Stimulated activated CD4-positive, alpha-beta T cell treated with anti-CD3 and anti-CD28 coated beads, Interleukin-4, amount 100 ng/mL, for 48 hours (primary cell): Measurements from ENCODE around the gene ABHD6.
"Not testable (repeated sequence)": the region's sequence is repeated elsewhere in the genome, so short reads cannot be mapped to it uniquely, and the experiment has no call there.

ENCODE experiments used
- DNase-seq, 2 donors: peaks; one replicate each; pipeline ENCODE4 v3.0.0-alpha.2; 2020; ENCODE audit warnings: low read depth in 2 of 2

The ABHD6 gene

GRCh38 chr3:58323529-58324390, 86.2 kb downstream of the ABHD6 start:
- no peak for DNase-seq

DNA sequence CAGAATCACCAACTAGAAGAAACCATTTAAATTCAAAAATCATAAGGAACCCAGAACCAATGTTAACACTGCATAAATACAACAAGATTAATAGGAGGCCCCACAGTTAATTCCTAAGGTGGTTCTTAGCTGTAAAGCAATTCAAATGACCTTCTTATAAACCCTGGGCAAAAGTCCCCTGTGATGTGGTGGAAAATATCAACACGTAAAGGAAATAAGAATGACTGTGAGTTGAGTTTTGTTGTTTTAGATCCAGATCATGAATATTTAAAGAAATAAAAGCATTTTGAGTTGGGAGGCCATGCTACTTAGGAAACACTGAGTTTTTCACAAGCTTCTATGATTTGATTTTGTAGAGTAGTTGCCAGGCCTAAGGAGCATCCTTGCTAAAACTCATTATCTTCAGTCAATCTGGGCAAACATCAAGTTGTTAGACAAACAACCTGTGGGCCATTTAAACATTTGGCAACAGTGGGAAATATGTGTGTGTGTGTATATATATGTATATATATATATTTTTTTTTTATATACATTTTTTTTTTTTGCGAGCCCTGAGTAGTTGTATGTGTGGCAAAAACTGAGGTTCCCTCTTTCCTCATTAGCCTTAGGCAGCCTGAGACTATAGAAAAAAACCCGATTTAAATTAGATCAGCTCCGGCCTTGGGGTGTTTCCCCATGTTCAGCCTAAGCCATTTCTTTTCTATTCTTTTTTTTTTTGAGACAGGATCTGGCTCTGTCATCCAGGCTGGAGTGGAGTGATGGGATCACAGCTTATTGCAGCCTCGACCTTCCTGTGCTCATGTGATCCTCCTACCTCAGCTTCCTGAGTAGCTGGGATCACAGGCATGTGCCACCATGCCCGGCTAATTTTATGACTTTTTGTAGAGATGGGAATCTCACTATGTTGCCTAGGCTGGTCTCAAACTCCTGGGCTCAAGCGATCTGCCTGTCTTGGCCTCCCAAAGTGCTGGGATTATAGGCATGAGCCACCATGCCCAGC, 87.1 kb downstream of the ABHD6 start:
- no peak for DNase-seq

DNA sequence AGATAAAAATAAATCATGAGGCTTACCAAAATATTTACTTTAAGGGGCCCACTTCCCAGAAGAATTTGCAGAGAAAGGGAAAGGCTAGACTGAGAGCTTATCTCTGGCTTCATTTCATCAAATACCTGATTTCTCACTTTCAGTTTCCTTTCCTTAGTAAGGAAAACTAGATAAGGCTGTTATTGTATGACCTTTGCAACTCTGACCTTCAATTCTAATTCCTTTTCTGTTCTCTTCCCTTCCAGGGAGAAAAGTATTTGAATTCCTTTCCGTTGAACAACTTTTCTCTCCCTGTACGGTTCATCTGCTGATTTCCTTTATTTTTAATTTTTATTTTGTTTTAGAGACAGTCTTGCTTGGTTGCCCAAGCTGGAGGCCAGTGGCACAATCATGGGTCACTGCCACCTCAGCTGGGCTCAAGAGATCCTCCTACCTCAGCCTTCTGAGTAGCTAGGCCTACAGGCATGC, 88.0 kb downstream of the ABHD6 start:
- DNase-seq = no peak

DNA sequence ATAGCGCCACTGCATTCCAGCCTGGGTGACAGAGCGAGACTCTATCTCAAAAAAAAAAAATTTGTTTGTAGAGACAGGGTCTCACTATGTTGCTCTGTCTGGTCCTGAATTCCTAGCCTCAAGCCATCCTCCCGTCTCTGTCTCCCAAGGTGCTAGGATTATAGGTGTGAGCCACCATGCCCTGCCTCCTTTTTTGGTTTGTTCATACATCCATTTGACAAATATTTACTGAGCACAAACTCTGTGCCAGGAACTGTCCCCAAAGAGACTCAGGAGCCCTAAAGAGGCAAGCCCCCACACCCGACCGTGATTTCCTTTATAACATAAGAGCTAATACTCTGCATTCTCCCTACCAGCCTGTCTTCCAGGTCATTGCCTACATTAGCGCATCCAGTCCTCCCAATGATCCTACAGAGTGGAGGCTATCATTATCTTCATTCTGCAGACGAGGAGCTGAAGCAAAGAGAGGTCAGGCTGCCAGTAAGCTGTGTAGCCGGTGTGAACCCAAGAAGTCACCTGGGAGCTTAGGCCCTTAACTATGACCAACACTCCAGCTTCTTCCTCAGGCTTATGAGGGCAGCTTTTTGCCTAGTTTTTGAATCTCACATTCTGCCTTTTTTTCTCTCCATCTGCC, 88.8 kb downstream of the ABHD6 start:
- DNase-seq = no peak

DNA sequence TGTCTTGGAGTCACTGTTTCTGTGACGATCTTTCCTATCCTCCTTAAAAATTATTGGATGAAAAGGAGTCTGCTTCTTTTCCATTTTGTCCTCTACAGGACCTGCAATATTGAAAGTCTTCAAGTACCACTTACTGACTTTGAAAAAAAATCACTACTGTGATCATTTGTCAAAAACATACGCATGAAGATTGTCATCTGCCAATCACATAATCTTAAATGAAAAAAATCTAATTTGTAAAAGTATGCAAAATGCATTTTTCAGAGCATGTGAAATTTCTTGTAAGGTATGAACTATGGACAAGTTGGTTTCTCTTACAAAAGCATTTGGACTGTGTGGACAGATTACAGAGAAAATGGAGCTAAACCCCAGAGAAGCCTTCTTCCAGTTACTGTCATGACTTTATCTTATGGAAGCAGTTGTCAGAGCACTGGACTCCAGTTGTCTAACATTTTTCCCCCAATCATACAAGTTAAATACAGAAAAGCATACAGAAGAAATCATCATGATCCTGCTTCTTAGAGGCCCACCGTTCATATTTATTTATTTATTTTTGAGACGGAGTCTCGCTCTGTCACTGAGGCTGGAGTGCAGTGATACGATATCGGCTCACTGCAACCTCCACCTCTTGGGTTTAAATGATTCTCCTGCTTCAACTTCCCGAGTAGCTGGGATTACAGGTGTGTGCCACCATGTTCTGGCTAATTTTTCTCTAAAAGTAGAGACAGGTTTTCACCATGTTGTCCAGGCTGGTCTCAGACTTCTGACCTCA, 91.7 kb downstream of the ABHD6 start:
- no peak for DNase-seq

DNA sequence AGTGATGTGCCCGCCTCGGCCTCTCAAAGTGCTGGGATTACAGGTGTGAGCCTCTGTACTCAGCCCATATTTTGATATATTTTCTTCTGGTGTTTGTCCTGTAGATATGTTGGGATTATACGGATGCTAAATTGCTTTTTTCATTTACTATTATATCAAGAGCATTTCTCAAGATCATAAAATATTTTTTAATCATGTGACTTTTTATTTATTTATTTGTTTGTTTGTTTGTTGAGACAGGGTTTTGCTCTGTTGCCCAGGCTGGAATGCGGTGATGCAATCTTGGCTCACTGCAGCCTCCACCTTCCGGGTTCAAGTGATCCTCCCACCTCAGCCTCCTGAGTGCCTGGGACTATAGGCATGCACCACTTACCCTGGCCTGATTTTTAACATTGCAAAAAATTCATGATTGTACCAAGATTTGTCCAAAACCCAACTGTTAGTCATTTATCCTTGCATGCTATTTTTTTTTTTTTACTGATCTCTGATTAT, 92.4 kb downstream of the ABHD6 start:
- no peak for DNase-seq

DNA sequence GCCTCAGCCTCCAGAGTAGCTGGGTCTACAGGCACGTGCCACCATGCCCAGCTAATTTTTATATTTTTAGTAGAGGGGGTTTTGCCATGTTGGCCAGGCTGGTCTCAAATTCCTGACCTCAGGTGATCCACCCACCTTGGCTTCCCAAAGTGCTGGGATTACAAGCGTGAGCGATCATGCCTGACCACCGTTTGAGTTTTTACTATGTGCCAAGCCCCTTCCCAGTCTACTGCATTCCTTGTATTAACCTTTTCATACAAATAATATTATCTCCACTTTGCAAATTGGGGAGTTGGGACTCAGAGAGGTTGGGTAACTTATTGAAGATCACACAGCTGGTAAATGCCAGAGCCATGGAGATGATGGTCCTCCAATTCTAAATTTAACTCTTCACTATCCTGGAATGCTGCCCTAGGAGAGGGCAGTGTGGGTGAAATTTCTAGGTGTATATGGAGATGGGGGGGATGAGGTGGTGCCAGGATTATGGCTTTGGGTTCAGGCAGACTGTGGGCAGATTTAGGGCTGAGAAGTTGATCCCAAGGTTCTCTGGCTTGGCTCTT, 94.1 kb downstream of the ABHD6 start:
- no peak for DNase-seq

GRCh38 chr3:58332575-58333188, 95.1 kb downstream of the ABHD6 start, which contains the start of gene PXK:
Gene PXK, plus strand, starts transcription at chr3:58332892. Its CDS starts 97 bp downstream, at chr3:58332989.
- DNase-seq = peak; percentile 74 to 76

- no peak for DNase-seq
These were observed 95.8 kb downstream of the ABHD6 start for GRCh38 chr3:58333206-58334012.

DNA sequence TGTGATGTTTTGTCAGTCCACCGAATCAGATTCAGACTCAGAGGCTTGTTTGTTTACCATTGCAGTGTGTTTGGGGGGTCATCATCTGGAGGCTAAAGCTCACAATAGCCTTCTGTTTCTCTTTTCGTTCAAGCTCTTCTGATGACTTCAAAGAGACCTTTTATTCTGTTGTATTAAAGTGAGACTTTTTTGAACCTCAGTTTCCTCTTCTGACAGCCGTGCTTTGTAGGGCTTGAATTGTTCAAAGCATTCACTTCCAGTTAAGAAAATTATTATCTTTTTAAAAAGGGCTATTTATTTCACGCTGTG, 96.4 kb downstream of the ABHD6 start:
- no peak for DNase-seq

GRCh38 chr3:58334506-58334884, 96.9 kb downstream of the ABHD6 start:
- no peak for DNase-seq

DNA sequence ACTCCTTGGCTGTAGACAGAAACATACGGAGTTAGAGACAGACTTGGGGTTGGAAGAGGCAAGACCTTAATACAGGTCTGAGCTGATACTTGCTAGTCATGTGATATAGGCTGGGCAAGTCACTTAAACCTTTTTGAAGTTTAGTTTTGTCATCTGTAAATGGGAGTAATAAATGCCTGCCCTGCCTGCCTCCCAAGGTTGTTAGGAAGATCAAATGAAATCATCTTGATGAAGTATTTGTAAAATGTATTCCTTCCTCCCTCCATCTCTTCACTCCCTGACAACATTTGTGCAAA, 98.0 kb downstream of the ABHD6 start:
- DNase-seq = no peak

DNA sequence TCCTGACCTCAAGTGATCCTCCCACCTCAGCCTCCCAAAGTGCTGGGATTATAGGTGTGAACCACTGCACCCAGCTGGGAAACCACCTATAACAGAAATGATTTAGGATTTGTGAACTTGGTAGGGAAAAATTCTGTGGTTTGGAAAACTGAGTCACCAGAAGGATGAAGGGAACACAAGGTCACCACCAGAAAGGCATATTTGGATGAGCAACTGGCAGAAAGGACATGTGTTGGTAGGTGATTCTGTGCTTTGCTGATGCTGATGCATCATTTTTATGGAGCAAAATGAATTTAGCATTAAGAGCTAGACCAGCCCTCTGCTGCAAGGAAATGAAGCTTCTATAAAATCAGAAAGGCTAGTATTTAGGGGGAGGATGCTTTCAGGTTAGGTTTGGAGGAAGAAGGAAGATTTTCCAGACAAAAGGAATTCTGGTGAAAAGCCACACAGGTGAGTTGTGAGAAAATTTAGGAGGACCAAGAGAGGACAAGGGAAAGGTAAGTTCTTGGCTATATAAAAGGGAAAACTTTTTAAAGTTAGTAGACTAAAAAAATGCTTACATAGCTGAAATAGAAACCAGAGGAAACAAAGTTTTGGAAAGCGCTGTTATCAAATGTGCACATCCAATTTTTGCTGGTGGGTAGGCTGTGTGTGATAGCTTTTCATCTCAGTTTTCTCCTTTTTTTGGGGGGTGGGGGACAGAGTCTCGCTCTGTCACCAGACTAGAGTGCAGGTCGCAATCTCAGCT, 98.7 kb downstream of the ABHD6 start:
- DNase-seq = no peak

- no peak for DNase-seq
These were observed 99.6 kb downstream of the ABHD6 start for GRCh38 chr3:58337190-58337589.

GRCh38 chr3:58339146-58339545, 101.6 kb downstream of the ABHD6 start:
- DNase-seq = not testable (repeated sequence)

DNA sequence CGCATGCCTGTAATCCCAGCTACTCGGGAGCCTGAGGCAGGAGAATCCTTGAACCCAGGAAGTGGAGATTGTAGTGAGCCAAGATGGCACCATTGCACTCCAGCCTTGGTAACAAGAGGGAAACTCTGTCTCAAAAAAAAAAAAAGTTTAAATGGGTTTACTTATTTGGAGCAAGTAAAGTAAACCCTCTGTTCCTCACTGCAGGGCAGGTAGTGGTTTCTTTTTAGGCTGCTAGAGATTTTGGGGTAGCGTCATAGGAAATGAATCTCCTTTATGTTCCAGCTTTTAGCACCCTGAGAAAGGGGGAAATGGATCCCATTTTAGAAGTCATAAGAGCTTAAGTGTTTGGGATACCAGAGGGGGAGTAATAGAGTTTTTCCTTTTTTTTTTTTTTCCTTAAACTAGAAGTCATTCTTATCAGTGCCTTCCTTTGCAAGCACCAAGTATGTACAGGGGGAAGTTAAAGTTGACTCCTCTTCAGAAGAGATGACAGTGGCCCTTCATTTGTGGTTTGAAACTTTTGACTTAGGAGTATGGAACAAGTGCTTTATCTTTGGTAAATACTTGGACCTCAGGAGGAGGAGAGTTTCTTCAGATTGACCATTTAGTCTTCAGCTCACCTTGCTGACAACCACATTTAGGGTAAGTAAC, 103.1 kb downstream of the ABHD6 start:
- no peak for DNase-seq

DNA sequence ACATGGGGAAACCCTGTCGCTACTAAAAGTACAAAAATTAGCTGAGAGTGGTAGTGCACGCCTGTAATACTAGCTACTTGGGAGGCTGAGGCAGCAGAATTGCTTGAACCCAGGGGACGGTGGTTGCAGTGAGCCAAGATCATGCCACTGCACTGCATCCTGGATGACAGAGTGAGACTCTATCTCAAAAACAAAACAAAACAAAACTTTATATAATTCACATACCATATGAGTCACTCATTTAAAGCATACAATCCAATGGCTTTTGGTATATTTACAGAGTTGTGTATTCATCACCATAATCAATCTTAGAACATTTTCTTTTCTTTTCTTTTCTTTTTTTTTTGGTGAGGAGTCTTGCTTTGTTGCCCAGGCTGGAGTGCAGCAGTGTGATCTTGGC, 103.8 kb downstream of the ABHD6 start:
- DNase-seq = no peak

DNA sequence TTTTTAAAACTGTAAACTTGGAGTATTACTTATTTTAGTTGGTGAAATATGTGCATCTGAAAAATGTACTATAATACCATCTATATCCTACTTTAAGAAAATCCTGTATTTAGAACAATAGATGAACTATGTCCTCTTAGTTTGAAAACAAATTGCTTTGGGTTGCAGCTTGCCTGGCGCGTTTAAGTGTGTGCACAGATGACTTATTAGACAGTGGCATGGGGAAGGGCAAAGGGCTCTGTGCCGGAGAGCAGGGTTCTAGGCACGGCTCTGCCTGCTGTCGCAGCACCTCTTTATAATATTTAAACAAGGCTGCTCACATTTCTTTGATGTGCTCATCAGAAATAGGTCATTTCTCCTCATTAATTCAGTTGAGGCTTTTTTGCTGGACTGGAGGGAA, 105.1 kb downstream of the ABHD6 start:
- DNase-seq = no peak
